ENCODE measurements around the gene SUN1.

Gene SUN1

GRCh38 chr7:868189-868486, 35.9 kb downstream of the SUN1 start:
- ChIA-PET POLR2A (no interaction called here), CTCF (no interaction called here)
- Histone ChIP-seq H3K27ac (ENCODE audit: extremely low read depth, low read depth, low read length) (no peak overlapping the region), H3K36me3 (ENCODE audit: control insufficient read depth in 2 of 2, insufficient read depth in 1 of 2, low read length in 2 of 2) (peaks cover 17 to 61% of the 10 kb centered on the region in 2 experiments; a peak in 2 of 3 replicates), H3K4me1 (ENCODE audit: control insufficient read depth, insufficient read depth, low read length) (no peaks in the 10 kb centered on the region), H3K4me3 (ENCODE audit: low read depth, low read length) (no peak overlapping the region), H3K9me3 (ENCODE audit: control insufficient read depth, insufficient read depth, low read depth, low read length) (no peaks in the 10 kb centered on the region)
- TF ChIP-seq BCL11A (tag by site-specific recombination; IDR thresholded peaks at IDR 0.05; ENCODE audit: low read depth) = no peak
- no peak for TF ChIP-seq ZNF132 (tag by site-specific recombination; IDR thresholded peaks at IDR 0.05; ENCODE audit: borderline replicate concordance)
- TF ChIP-seq ZNF362 (tag by site-specific recombination; IDR thresholded peaks at IDR 0.05) = no peak
- TF ChIP-seq ZSCAN16 (tag by site-specific recombination; IDR thresholded peaks at IDR 0.05) = no peak
- TF ChIP-seq GLI4 (tag by site-specific recombination; IDR thresholded peaks at IDR 0.05) = no peak
- TF ChIP-seq ZBTB7A (tag by site-specific recombination; IDR thresholded peaks at IDR 0.05; ENCODE audit: low read depth) = no peak
- TF ChIP-seq ZNF366 (tag by site-specific recombination; conservative IDR thresholded peaks at IDR 0.05) = no peak
- no peak for TF ChIP-seq ZNF837 (tag by site-specific recombination; IDR thresholded peaks at IDR 0.05)
- TF ChIP-seq TSHZ1 (tag by site-specific recombination; IDR thresholded peaks at IDR 0.05; ENCODE audit: borderline replicate concordance) = no peak
- no peak for TF ChIP-seq ZFP69B (tag by site-specific recombination; IDR thresholded peaks at IDR 0.05)

GRCh38 chr7:869348-869747, 37.1 kb downstream of the SUN1 start:
- POLR2A ChIA-PET = no interaction called here
- no peaks in the 10 kb centered on the region for H3K4me1 ChIP-seq (ENCODE audit: control insufficient read depth, insufficient read depth, low read length)
- TF ChIP-seq ZNF658 (tag by site-specific recombination; IDR thresholded peaks at IDR 0.05) = no peak
- no peak for TF ChIP-seq ZNF544 (tag by site-specific recombination; IDR thresholded peaks at IDR 0.05)
- TF ChIP-seq PRDM4 (tag by site-specific recombination; IDR thresholded peaks at IDR 0.05) = no peak
- TF ChIP-seq ZNF416 (tag by site-specific recombination; IDR thresholded peaks at IDR 0.05) = no peak
- TF ChIP-seq KLF16 (tag by site-specific recombination; IDR thresholded peaks at IDR 0.05) = no peak
- no peak for TF ChIP-seq ZFP37 (tag by site-specific recombination; IDR thresholded peaks at IDR 0.05)
- TF ChIP-seq ZNF558 (tag by site-specific recombination; IDR thresholded peaks at IDR 0.05) = no peak
- no peak for TF ChIP-seq ZNF146 (tag by site-specific recombination; IDR thresholded peaks at IDR 0.05)
- no peak for TF ChIP-seq ZBTB44 (tag by site-specific recombination; IDR thresholded peaks at IDR 0.05)
- H3K27ac ChIP-seq (ENCODE audit: extremely low read depth, low read depth, low read length) = no peak overlapping the region
- no peaks in the 10 kb centered on the region for H3K9me3 ChIP-seq (ENCODE audit: control insufficient read depth, insufficient read depth, low read depth, low read length)
- no peak overlapping the region for H3K4me3 ChIP-seq (ENCODE audit: low read depth, low read length)
- peaks cover 14 to 61% of the 10 kb centered on the region in 2 experiments; a peak in 2 of 3 replicates for H3K36me3 ChIP-seq (ENCODE audit: control insufficient read depth in 2 of 2, insufficient read depth in 1 of 2, low read length in 2 of 2)
- CTCF ChIA-PET = interaction anchor here (0.7 kb wide), 1 partner anchor 47 kb away, joined by 3 read pairs; no protein-coding TSS in a partner anchor

All from HEK293 (cell line).